Activated CD4-positive, alpha-beta T cell treated with anti-CD3 and anti-CD28 coated beads, Interleukin-2, Interleukin-6, amounts not matched to agents 100 ng/mL and 50 ng/mL, durations not matched to agents 16 hours and 8 hours (primary cell): Measurements from ENCODE around the gene HIP1.
"Not testable (repeated sequence)": the region's sequence is repeated elsewhere in the genome, so short reads cannot be mapped to it uniquely, and the experiment has no call there.

ENCODE experiments used
- DNase-seq: peaks from one replicate; pipeline ENCODE4 v3.0.0-alpha.2; 2020

Gene HIP1

DNA sequence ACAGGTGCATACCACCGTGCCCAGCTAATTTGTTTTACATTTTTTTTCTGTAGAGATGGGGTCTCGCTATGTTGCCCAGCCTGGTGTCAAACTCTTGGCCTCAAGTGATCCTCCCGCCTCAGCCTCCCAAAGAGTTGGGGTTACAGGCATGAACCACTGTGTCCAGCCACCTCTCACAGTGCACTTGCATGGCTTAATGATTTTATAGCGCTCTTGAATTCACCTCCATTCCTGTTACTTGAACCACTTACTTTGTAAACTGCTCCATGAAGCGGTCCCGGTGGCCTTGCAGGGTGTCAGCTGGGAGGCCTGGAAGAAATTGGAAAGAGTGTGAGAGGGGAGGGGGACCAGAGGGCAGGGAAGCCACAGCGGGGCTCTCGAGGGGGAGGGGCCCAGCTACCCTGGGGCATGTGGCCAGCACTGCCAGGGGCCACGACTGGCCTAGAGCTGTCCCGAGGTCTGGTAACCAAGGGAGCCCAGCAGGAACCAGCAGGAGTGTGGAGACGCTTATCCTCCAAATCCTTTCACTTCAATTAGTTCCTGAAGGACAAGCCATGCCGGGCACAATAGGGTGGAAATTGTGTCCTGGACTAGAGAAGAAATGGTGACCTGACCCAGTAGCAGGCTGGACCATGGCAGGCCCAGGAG lies 170.7 kb downstream of the HIP1 start:
- DNase-seq: no peak

DNA sequence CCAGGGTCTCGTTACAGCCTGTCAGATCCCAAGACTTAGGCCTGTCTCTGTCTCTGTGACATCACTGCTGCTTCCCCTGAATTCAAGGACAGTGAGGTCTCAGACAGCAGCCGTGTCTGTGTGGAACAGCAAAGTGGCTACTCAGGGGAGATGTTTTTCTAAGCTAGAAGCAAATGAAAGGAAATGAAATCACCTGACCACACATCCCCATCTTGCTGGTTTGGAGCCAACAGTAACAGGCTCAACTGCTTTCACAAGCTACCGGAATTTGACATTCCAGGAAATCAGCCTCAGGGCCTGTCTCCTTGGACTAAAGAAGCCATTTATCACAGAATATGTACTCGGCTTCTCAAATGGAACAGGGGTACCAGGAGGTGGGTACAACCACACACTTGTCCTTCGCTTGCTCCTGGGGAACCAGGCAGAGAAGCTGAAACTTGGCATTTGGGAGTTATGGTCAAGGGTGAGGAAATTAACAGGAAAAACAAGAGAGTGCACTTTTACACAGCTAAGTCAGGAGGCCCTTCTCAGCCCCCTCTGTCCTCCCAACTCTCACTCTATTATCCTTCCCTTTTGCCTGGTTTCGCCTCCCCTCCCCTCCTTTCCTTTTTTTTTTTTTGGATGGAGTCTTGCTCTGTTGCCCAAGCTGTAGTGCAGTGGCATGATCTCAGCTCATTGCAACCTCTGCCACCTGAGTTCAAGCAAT lies 173.5 kb downstream of the HIP1 start:
- DNase-seq: no peak

DNA sequence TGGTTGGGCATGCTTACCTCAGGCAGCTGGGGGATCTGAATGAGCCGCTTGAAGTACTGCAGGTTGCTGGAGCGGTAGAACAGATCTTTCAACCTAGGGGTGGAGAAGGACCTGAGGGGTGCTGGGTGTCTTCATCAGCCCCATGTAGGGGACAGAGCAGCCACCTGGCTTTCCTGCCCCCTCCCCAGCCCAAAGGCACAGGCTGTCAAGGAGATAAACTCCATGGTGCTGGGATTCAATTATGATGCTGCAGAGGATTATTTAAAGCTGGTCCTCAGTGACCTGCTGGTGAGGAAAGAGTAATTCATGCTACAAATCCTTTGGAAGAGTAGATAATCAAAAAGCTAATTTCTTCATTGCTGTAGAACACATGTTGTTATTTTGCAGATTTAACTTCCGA lies 175.6 kb downstream of the HIP1 start:
- DNase-seq: no peak

DNA sequence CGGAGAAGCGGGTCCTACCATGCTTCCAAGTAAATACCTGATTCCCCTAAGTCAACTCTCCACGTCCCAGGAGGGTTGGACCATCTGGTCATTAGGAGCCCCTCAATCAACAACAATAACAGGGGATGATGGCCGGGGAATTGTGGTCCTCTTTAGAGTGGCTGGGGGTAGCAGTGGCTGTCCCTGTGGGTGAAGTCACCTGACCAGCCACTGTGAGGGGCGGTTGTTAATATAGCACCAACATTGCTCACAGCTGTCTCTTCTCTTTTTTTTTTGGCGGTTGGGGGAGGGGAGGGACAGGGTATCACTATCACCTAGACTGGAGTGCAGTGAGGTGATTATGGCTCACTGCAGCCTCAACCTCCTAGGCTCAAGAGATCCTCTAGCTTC lies 178.8 kb downstream of the HIP1 start:
- no peak for DNase-seq

DNA sequence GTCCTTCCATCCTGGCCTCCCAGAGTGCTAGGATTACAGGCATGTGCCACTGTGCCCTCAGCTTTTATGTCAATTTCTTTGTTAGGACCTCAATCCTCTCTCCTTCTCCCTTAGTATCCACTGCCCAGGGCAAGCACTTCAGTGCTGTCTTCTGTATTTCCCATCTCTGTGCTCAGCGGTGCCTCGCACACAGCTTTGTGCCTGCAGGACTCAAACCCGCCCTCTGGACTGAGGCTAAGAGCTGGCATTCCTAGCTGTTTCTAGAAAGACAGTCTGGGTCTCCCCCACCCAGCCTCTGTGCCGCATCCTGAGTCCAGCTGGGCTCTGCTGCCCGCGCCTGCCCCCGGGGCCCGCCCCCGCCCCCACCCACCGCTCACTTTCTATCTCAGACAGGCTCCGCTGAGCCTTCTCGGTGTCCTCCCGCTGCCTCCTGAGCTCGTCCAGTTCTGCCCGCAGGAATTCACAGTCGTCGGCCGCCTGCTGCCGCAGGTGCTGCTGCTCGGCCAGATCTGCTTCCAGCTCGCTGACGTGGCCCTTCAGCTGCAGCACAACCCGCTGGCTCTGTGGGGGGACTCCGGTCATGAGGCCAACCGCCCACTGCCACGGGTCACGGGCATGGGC lies 179.3 kb downstream of the HIP1 start:
- no peak for DNase-seq

DNA sequence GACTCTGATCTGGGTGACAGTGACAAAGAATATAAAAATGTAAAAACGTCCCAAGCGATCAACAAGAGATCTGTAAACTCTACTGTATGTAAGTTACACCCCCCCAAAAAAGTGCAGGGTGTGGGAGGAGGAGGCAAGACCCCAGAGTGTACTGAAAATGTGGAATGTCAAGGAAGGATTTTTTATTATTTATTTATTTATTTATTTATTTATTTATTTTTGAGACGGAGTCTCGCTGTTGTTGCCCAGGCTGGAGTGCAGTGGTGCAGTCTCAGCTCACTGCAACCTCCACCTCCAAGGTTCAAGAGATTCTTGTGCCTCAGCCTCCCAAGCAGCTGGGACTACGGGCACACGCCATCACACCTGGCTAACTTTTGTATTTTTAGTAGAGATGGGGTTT lies 181.9 kb downstream of the HIP1 start:
- not testable (repeated sequence) for DNase-seq

DNA sequence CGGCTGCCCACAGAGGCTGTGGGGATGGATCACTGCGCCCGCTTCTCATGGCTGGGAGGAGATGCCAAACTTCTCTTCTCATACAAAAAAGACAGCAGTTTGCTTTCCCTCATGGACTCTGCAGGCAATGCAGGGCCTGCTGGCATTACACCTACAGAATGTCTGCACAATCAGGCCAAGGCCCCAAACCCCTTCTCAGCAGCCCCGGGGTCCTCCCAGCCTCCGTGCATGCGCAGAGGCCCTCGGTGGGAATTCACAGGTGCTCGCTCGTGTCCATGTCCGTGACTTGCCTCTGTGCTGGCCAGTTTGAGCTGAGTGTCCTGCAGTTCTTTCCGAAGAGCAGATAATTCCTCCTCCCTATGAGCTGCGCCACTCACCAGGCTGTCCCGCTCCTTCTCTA lies 183.0 kb downstream of the HIP1 start:
- DNase-seq: no peak

DNA sequence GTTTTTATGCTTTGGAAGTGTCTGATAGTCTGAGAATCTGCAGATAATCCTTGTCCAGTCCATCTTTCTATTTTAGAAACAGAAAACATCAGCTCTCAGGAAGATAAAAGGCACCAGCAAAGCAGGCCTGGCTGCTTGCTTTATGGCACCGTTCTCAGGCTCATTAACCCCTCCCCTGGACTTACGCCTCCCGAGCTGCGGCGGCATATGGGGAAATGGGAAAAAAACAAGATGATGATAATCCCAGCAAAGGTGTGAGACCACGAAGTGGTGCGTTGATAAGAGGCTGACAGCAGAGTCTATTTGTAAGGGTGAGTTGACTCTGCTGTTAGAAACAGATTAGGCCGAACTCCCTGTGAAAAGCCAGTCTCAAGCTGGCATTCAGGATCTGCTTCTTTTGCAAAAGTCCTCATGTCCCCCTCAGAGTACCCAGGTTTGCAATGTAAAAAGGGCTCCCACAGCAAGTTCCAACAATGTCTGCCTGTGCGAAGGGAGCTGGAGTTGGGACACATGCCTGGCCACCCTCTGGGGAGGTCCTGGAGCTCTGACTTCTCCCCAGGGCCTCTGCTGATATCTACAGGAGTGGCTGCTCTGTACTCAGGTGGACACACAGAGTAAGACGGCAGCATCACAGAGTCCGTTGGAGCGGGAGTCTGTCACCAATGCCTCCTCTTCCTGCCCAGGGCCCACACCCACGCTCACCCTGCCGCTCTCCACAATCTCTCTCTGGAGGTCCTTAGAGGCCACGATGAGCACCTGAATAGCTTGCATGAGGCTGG lies 192.3 kb downstream of the HIP1 start:
- no peak for DNase-seq

DNA sequence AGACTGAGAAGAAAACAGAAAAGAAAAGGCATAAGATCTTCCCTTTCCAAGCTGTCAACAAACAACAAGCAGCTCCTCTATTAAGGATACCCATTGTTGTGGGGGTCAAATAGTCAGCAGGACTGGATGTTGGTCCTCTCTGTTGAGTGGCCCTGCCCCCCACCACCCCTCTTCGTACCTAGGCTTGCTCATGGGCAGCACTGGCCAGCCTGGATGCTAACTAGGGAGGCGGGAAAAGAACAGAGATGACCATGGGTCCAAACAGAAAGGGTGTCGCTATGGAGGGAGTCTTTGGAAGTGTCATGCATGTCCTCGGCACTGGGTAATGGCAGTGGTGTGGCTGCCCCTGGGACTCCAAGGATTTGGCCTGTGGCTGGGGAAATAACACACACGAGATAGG lies 201.0 kb downstream of the HIP1 start:
- DNase-seq: no peak

DNA sequence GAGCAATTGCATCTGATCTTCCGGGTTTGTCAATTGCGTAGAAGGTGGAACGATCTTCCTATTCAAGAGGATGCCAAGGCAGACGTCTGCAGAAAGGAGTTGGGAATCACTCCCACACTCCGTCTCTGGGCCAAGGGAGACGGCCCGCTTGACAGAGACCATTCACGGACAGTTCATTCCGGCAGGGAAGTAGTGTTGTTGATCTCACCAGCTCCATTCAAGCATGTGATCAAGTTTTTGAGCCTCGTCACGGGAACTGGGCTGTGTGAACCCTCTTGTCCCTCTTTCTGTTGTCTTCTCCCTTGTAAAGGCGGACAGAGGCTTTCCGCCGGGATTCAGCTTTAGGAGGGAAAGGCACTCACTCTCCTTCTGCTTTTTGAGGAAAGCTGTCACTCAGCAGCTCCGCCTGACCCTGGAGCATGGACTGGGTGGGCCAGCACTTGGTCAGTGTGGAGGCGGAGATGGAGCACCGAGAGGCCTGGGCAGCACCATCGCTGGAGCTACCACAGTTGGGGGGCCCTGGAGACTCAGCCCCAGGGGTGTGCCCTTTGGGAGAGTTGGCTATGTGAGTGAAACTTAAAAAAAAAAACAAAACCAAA lies 201.7 kb downstream of the HIP1 start:
- no peak for DNase-seq

DNA sequence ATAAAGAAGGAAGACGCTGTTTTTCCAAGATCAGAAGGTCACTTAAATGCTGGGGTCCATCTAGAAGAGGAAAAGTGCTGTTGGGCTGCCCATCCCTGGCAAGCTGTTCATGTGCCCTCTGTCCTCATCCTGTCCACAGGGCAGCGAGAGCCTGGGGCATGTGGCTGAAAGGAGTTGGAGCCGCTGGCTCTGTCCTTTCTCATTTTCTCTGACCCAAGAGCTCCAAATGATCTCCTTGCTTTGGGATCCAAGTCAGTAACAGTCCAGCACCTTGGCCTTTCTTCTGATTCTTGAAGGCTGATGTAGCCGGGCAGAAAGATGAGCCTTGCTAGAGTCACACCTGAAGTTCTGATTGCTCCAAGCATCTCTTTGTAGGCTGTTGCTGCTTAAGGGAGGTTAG lies 202.2 kb downstream of the HIP1 start:
- no peak for DNase-seq

DNA sequence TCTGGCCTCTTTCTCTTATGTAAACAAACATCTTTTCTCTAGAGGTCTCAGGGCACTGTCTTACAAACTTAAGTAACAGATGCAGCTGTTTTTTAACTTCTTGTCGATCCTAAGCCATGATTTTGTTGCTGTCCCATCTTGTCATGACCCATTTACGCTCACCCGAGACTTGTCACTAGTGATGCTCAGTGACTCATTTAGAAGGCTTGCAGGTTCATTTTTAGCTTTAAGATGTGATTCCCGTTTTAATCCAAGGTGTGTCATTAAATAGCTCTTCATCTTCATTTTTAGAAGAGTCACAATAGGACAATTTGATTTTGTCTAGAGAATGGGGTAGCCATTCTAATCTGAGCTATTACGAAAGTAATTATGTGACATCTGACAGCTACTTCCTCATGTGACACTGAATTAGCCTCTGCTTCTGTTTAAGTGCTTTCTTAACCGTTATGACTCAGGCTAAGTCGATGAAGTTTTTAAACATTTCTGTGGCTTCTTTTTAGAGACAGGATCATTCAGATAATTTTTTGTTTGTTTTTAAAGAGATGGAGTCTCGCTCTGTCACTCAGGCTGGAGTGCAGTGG lies 203.9 kb downstream of the HIP1 start:
- DNase-seq: peak; percentile 57

DNA sequence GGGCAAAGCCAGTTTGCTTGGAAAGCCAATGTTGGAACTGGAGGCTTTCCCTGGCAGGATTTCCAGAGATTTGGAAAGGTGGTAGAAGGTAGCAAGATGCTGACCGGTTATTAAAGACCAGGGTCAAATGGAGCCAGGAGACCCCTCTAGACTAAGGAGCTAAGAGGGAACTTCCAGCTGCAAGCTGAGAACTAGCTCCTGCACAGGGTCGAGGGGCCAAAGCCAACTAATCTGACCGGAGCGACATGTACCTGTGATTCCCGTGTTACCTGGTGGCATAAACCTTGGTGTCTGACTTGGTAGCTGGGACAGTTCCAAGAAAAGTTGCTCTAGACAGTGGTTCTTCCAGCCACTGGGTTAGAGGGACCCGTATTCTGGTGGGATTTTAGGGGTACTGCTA lies 204.8 kb downstream of the HIP1 start:
- DNase-seq: no peak

DNA sequence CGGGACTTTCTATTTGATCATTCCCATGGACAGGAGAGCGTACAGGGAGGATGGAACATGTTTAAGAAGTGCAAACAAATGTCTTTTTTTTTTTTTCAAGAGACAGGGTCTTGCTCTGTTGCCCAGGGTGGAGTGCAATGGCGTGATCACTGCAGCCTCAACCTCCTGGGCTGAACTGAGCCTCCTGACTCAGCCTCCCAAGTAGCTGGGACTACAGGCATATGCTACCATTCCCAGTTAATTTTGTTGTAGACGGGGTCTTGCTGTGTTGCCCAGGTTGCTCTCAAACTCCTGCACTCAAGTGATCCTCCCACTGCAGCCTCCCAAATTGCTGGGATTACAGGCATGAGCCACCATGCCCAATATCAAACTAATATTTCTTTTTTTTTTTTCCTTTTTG lies 206.1 kb downstream of the HIP1 start:
- no peak for DNase-seq

DNA sequence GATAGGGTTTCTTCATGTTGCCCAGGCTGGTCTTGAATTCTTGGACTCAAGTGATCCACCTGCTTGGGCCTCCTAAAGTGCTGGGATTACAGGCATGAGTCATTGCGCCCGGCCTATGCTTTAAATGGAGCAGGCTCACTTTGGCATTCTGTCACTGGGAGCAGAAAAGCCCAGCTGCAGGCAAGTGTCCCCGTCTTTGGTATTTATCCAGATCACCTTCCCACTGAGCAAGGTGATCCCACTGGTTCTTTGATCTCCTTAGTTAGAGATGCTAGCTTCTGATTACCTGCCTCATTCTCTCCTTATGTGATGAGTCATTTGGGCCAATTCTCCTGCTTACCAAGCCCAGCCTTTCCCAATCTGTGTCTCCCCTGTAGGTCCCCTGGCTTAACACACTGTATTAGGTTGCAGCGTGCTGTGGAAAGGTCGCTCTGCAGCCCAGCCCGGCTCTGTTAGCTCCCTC lies 207.4 kb downstream of the HIP1 start:
- no peak for DNase-seq

DNA sequence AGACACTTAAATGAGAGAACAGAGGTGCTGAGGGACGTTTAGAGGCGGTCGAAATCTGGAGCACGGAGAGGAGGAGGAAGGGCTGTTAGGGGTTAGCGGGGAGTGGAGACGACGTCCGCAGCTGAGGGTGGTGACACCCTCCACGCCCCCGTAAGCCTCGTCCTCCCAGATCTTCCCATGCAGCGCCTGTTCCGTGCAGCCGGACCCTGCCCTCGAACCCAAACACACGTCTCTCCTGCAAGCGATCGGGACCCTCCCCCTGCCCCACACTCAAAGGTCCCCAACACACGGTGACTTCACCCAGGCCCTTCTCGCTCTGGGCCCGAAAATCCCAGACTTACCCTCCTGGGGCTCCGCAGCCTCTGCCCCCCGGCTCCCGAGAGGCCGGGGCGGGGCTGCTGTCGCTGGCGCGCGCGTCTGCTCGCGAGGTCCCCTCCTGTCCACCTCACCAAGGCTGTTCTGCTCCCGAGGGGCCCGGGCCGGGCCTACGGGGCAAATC lies 211.5 kb downstream of the HIP1 start:
- DNase-seq: peak; percentile 13

DNA sequence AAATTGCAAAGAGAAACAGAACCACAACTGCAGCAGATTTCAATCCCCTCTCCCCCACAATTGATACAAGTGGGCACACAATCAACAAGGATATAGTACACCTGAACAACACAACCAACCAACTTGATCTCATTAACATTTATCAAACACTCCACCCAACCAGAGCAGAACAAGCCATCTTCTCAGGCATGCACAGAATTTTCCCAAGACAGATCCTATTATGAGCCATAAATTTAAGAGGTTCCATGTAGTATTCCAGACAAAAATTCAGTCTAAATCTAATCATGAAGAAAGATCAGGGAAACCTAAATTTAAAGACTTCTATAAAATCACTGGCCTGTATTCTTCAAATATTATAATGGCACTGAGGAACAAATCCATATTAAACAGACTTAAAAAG lies 217.0 kb downstream of the HIP1 start:
- not testable (repeated sequence) for DNase-seq

DNA sequence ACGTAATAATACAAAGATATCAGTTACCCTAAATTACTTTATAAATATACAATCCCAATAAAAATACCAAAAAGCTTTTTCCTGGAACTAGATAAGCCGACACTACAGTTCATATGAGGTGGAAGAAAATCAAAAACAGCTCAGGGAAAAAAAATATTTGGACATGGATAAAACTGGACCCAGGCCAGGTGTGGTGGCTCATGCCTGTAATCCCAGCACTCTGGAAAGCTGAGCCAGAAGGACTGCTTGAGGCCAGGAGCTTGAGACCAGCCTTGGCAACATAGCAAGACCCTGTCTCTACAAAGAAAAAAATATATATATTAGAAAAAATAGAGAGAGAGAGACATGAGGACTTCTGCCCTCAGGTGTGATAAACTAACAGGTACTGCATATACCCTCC lies 219.9 kb downstream of the HIP1 start:
- DNase-seq: not testable (repeated sequence)

DNA sequence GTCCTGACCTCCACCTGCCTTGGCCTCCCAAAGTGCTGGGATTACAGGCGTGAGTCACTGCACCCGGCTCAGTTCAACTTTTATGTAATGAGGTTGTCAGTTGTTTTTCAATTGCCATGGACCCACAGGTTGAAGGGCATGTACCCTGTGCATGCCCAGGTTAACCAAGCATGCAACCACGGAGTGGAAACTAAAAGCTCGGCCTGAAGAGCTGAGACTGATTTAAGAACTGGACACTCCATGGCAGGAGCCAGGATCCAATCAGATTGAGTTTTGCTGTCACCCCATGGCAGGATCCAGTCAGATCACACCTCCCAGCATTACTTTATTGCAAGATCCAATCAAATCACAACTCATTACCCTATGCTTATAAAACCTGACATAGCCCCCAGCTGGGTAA lies 229.7 kb downstream of the HIP1 start:
- not testable (repeated sequence) for DNase-seq

DNA sequence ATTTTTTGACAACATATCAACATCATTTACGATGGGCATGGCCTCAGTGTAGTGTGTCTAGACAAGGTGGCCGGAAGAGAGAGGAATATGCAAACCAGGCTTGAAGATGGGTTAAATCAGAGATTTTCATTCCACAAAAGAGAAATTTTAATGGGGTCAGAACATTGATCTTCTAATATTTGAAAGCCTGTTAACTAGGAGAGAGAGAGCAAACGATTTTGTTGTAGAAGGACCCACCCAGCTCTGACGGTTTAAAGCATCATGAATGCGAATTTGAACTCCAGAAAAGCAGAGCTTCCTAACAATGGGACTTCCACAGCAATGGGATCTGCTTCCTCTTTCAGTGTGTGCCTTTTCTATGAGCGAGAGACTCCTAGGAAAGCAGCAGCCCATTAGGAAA lies 246.7 kb downstream of the HIP1 start, which contains the start of gene SPDYE5:
Gene SPDYE5 (plus strand): TSS at position 301 of the 400 bp plus-strand sequence. CDS start 1,728 bp downstream, outside the sequence.
- DNase-seq: not testable (repeated sequence)

DNA sequence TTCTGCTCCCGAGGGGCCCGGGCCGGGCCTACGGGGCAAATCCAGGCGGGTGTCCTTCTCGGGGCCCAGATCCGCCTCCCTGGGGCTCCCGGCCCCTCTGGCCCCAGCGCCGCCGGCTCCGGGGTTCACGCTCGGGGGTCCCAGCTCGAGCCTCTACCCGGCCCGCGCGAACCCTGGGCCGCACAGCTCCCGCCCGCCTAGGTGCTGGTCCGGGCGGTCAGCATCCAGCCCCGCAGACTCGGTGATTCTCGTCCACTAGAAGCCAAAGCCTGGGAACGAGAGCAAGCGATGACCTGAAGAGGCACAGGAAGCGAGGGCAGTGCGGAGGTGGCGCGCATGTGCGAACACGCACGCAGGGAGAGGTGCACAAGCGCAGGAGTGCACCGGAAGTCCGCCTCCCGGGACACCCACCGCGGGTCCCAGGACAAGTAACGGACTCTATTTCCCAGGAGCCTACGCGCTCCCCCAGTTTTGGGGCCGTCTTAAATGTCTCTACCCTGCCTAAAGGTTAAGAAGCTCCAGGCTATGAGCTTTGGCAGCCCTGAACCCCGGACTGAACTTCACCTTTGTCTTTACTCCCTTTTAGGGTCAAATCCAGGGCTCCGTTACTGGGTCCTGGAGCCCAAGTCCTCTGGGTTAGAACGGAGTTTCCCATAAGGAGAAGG lies 252.6 kb downstream of the HIP1 start, which contains the start of gene POM121C:
Gene POM121C (minus strand): TSS at position 321 of the 665 bp plus-strand sequence. CDS start 44,803 bp downstream, outside the sequence.
- DNase-seq: peak; percentile 93
